HG02938 (cell line): ENCODE measurements around the gene OR12D1.

Experiments used
- ATAC-seq: cut with Tn5 transposase; IDR thresholded peaks from one replicate; pipeline ENCODE4 v1.9.1; 2021; ENCODE audit warnings: mild to moderate bottlenecking, moderate library complexity; ENCODE audit not compliant: unreplicated experiment

Gene OR12D1

DNA sequence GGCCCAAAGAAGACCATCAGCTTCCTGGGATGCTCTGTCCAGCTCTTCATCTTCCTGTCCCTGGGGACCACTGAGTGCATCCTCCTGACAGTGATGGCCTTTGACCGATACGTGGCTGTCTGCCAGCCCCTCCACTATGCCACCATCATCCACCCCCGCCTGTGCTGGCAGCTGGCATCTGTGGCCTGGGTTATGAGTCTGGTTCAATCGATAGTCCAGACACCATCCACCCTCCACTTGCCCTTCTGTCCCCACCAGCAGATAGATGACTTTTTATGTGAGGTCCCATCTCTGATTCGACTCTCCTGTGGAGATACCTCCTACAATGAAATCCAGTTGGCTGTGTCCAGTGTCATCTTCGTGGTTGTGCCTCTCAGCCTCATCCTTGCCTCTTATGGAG, 47.3 kb downstream of the OR12D1 start:
- no peak for ATAC-seq

DNA sequence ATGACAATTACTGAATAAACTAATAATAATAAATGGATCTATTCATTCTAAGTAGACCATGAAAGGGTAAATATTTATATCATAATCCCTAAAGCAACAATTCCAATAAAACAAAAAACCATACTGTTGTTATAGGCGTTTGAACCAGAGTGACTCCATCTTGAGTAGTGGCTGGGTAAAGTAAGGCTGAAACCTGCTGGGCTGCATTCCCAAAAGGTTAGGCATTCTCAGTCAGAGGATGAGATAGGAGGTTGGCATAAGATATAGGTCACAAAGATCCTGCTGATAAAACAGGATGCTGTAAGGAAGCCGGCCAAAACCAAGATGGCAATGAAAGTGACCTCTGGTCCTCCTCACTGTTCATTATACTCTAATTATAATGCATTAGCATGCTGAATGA, 50.6 kb downstream of the OR12D1 start:
- no peak for ATAC-seq

- no peak for ATAC-seq
Measured at GRCh38 chr6:29465801-29466200, 51.1 kb downstream of the OR12D1 start.

- no peak for ATAC-seq
Measured at GRCh38 chr6:29466241-29466640, 51.5 kb downstream of the OR12D1 start.
